Motor neuron (in vitro differentiated cells): ENCODE measurements around the gene AGAP5. TPM values are rescaled to one million over a fixed set of nuclear protein-coding genes. Genes with fewer than 3 reads are reported as not detected.

ENCODE experiments used
- ATAC-seq, 8 experiments: fragments of 200-7000 bp; cut with Tn5 transposase; replicated peaks in 6 of 8; 2 replicates each; pipeline ENCODE4 v1.8.0; 2021; ENCODE audit warnings: mild to moderate bottlenecking in 8 of 8, moderate library complexity in 8 of 8
- H3K27ac ChIP-seq, 2 donors: fragments of 250-450 bp; sonication (Bioruptor Pico); 2 replicates each; pipeline ENCODE4 v1.9.0; 2021; ENCODE audit warnings: antibody characterized with exemption in 2 of 2, mild to moderate bottlenecking in 2 of 2, moderate library complexity in 1 of 2
- H3K4me1 ChIP-seq, 2 donors: fragments of 250-450 bp; sonication (Bioruptor Pico); replicated peaks in 1 of 2; 2 replicates each; pipeline ENCODE4 v1.6.1; 2021; ENCODE audit warnings: antibody characterized with exemption in 2 of 2, mild to moderate bottlenecking in 2 of 2, moderate library complexity in 1 of 2
- H3K4me3 ChIP-seq, 5 donors: fragments of 250-450 bp; sonication (Bioruptor Pico); 2 replicates each; pipeline ENCODE4 v1.9.0; 2021; ENCODE audit warnings: antibody characterized with exemption in 5 of 5, mild to moderate bottlenecking in 5 of 5, moderate library complexity in 4 of 5
- WGBS, 10 experiments: fragments of 450-650 bp; shearing (Covaris generic); methylation state at CpG; one replicate each; pipeline ENCODE4 v1.0.0; 2022; 5-methylcytosine and 5-hydroxymethylcytosine counted together
- in situ Hi-C, 9 experiments: fragments of 400-800 bp; cut with MboI; loops; one replicate each; pipeline ENCODE4 v1.15.0; 2021; ENCODE audit warnings: low sequenced_read_pairs in 9 of 9, low pct_unique_long_range_greater_than_20kb in 2 of 9; ENCODE audit not compliant: unreplicated experiment in 9 of 9
- total RNA-seq, 8 experiments: library from RNA; unstranded; fragments of 300-600 nt; gene quantifications; 2 replicates each; pipeline versions ENCODE4 v1.2.3 to v1.2.4, GENCODE V29; 2022

The AGAP5 gene
- total RNA-seq, 8 experiments from 2014 or later = 2.0 to 10.2 (median 4.1) TPM

- Histone ChIP-seq H3K4me1 (peaks cover 19 to 31% of the 10 kb centered on the region in 2 donors), H3K4me3 (peak overlapping the region; percentile 32 to 60 (median 42)), H3K27ac (peak overlapping the region in 1 of 2 donors; percentile 40)
- ATAC-seq = peak; percentile 15 to 45 (median 34)
- WGBS, 10 experiments = 0 to 76% methylated on average over 2 to 10 of the region's 35 CpGs; no CpG with 5 or more reads in 8 of the 10 experiments
- in situ Hi-C loops = loop anchor here in 6 of 9 experiments (10.0 to 25.0 kb wide), 2 partner anchors 111 to 113 kb away; no protein-coding TSS in a partner anchor
These were observed 49.8 kb downstream of the AGAP5 start for GRCh38 chr10:73647875-73648651.

- Histone ChIP-seq H3K4me1 (peaks cover 19 to 30% of the 10 kb centered on the region in 2 donors), H3K27ac (peak overlapping the region in 1 of 2 donors; percentile 40), H3K4me3 (peak overlapping the region; percentile 32 to 60 (median 42))
- 0 to 20% (median 3%) methylated on average over 1 to 9 of the region's 32 CpGs; no CpG with 5 or more reads in 5 of the 10 experiments for WGBS, 10 experiments
- peak; percentile 41 to 81 (median 58) for ATAC-seq
- in situ Hi-C loops = loop anchor here in 6 of 9 experiments (10.0 to 25.0 kb wide), 2 partner anchors 110 to 113 kb away; no protein-coding TSS in a partner anchor
These were observed 50.6 kb downstream of the AGAP5 start for GRCh38 chr10:73647211-73647874.

- no peak for ATAC-seq
- in situ Hi-C loops = loop anchor here in 6 of 9 experiments (10.0 to 25.0 kb wide), 2 partner anchors 109 to 112 kb away; no protein-coding TSS in a partner anchor
- 71 to 100% (median 100%) methylated on average over 1 to 3 of the region's 9 CpGs; no CpG with 5 or more reads in 7 of the 10 experiments for WGBS, 10 experiments
- Histone ChIP-seq H3K4me3 (no peak overlapping the region), H3K4me1 (peaks cover 19 to 29% of the 10 kb centered on the region in 2 donors), H3K27ac (no peak overlapping the region)
These were observed 51.3 kb downstream of the AGAP5 start for GRCh38 chr10:73646598-73647041.

- 14 to 87% (median 78%) methylated on average over 1 to 3 of the region's 3 CpGs; no CpG with 5 or more reads in 1 of the 10 experiments for WGBS, 10 experiments
- Histone ChIP-seq H3K4me3 (no peak overlapping the region), H3K4me1 (peaks cover 10 to 17% of the 10 kb centered on the region in 2 donors), H3K27ac (no peak overlapping the region)
- in situ Hi-C loops = loop anchor here in 6 of 9 experiments (10.0 to 25.0 kb wide), 2 partner anchors 108 to 110 kb away; no protein-coding TSS in a partner anchor
- ATAC-seq = no peak
These were observed 52.7 kb downstream of the AGAP5 start for GRCh38 chr10:73645251-73645650.

GRCh38 chr10:73644767-73645166 lies 53.1 kb downstream of the AGAP5 start:
- H3K4me3 ChIP-seq = no peak overlapping the region
- in situ Hi-C loops = loop anchor here in 7 of 9 experiments (5.0 to 25.0 kb wide), 3 partner anchors 107 to 112 kb away; no protein-coding TSS in a partner anchor
- H3K4me1 ChIP-seq = peaks cover 10 to 17% of the 10 kb centered on the region in 2 donors
- no peak overlapping the region for H3K27ac ChIP-seq
- no peak for ATAC-seq
- 0 to 100% (median 74%) methylated on average over 1 of the region's 1 CpG; no CpG with 5 or more reads in 2 of the 10 experiments for WGBS, 10 experiments

- peak; percentile 41 to 75 (median 49) for ATAC-seq
- H3K4me1 ChIP-seq = peaks cover 10 to 17% of the 10 kb centered on the region in 2 donors
- no peak overlapping the region for H3K4me3 ChIP-seq
- H3K27ac ChIP-seq = no peak overlapping the region
- WGBS, 10 experiments = 0 to 60% (median 30%) methylated on average over 1 to 3 of the region's 5 CpGs; no CpG with 5 or more reads in 2 of the 10 experiments
- in situ Hi-C loops = loop anchor here in 7 of 9 experiments (5.0 to 25.0 kb wide), 3 partner anchors 107 to 112 kb away; no protein-coding TSS in a partner anchor
These were observed 53.7 kb downstream of the AGAP5 start for GRCh38 chr10:73644015-73644743.

- Histone ChIP-seq H3K4me1 (peaks cover 6 to 13% of the 10 kb centered on the region in 2 donors), H3K27ac (no peak overlapping the region), H3K4me3 (no peak overlapping the region)
- 73 to 100% (median 100%) methylated on average over 1 to 2 of the region's 2 CpGs; no CpG with 5 or more reads in 5 of the 10 experiments for WGBS, 10 experiments
- in situ Hi-C loops = loop anchor here in 7 of 9 experiments (5.0 to 25.0 kb wide), 3 partner anchors 106 to 111 kb away; no protein-coding TSS in a partner anchor
- no peak for ATAC-seq
These were observed 54.5 kb downstream of the AGAP5 start for GRCh38 chr10:73643362-73643761.

- ATAC-seq = peak in 2 of 8 experiments; percentile 27 to 60
- H3K27ac ChIP-seq = no peak within 1 kb of the TSS
- no peak within 1 kb of the TSS for H3K4me3 ChIP-seq
- 40 to 100% (median 90%) methylated on average over 1 to 5 of the region's 9 CpGs; no CpG with 5 or more reads in 4 of the 10 experiments for WGBS, 10 experiments
- in situ Hi-C loops = loop anchor here in 7 of 9 experiments (5.0 to 25.0 kb wide), 3 partner anchors 104 to 109 kb away; no protein-coding TSS in a partner anchor
- H3K4me1 ChIP-seq = no peaks in the 10 kb centered on the region
These were observed 56.4 kb downstream of the AGAP5 start, which contains the start of gene MYOZ1 for GRCh38 chr10:73641328-73642060. Gene MYOZ1, minus strand, starts transcription at chr10:73641474. Its CDS starts 1,457 bp downstream, at chr10:73640017.

- WGBS, 10 experiments = 58 to 100% (median 70%) methylated on average over 1 to 3 of the region's 3 CpGs; no CpG with 5 or more reads in 7 of the 10 experiments
- Histone ChIP-seq H3K4me1 (no peaks in the 10 kb centered on the region), H3K4me3 (no peak overlapping the region), H3K27ac (no peak overlapping the region)
- in situ Hi-C loops = loop anchor here in 5 of 9 experiments (10.0 to 25.0 kb wide), 2 partner anchors 102 to 114 kb away; no protein-coding TSS in a partner anchor
- no peak for ATAC-seq
These were observed 58.6 kb downstream of the AGAP5 start for GRCh38 chr10:73639286-73639685.

GRCh38 chr10:73635781-73636180 lies 62.1 kb downstream of the AGAP5 start:
- WGBS, 10 experiments = 0 to 100% (median 15%) methylated on average over 1 of the region's 1 CpG; no CpG with 5 or more reads in 4 of the 10 experiments
- H3K27ac ChIP-seq = no peak overlapping the region
- ATAC-seq = no peak
- in situ Hi-C loops = loop anchor here in 5 of 9 experiments (10.0 to 25.0 kb wide), 2 partner anchors 98 to 111 kb away; no protein-coding TSS in a partner anchor
- H3K4me1 ChIP-seq = no peaks in the 10 kb centered on the region
- H3K4me3 ChIP-seq = no peak overlapping the region

- no peak for ATAC-seq
- in situ Hi-C loops = loop anchor here in 5 of 9 experiments (10.0 to 25.0 kb wide), 2 partner anchors 97 to 110 kb away; no protein-coding TSS in a partner anchor
- H3K4me1 ChIP-seq = no peaks in the 10 kb centered on the region
- no peak overlapping the region for H3K4me3 ChIP-seq
- 55 to 100% (median 66%) methylated on average over 1 to 3 of the region's 5 CpGs; no CpG with 5 or more reads in 4 of the 10 experiments for WGBS, 10 experiments
- no peak overlapping the region for H3K27ac ChIP-seq
These were observed 63.5 kb downstream of the AGAP5 start for GRCh38 chr10:73634421-73634820.
